ENCODE results near the gene CACNB2. TPM values are rescaled to one million over a fixed set of nuclear protein-coding genes. Genes with fewer than 3 reads are reported as not detected.
A peak's percentile ranks its signal among the peaks of the same experiment; 100 is the strongest.

The CACNB2 gene
- polyA plus RNA-seq, 1 donor: 5.8 TPM

GRCh38 chr10:18334116-18334867 is 194.1 kb downstream of the CACNB2 start:
- no peak for DNase-seq

- no peak for DNase-seq
These were observed 200.3 kb downstream of the CACNB2 start for GRCh38 chr10:18340496-18341051.

- DNase-seq: no peak
These were observed 200.8 kb downstream of the CACNB2 start for GRCh38 chr10:18341055-18341454.

GRCh38 chr10:18343573-18343972 is 203.3 kb downstream of the CACNB2 start:
- DNase-seq: no peak

DNA sequence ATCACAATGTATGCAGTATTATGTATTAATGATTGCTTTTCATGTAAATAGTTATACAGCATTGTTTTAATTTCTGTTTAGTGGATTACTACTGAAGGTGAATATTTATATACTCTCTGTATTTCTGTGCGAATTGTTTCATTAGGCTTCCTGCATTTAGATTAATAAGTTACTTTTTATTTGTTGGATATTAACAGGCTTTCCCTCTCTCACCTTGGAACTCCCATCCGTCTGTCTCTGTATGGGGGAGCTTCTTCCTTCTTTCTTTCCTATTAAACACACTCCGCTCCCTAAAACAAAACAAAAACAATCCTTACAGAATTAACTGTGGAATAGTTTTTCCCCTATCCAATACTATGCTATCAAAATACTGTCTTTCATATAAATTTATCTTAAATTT is 205.1 kb downstream of the CACNB2 start:
- DNase-seq: no peak

DNA sequence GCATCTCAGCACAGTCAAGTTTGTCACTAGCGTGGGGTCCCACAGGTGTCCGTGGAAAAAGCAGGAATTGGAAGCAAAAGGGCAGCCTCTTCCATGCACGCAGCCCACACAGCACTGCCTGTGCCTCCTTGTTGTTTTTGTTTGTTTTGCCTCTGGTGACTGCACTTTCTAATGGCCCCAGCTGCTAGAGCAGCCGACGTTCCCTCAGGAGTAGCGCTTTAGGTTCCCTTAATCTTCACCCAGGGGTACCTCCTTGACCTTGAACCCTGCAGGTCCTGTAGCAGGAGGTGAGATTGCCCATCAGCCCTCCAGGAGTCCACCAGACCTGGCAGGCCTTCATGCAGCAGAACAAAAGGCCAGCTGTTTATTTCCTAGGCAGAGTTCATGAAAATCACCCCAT is 210.1 kb downstream of the CACNB2 start:
- no peak for DNase-seq

DNA sequence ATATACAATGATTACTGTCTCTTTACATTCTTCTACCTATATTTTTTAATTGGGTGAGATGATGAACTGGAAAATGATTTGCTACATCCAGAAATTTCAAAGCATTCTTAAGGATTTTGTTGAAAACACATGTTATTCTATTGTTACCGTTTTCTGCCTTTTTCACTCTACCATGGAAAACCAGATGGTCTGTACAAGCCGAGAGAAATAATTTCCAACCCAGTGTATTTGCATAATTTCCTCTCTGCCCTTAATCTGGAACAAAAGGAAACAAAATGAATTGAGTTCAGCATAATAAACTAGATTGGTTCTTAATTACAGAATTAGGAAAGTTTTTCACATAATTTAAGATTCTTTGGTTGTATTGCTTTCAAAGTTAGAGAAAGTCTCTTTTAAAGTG is 211.2 kb downstream of the CACNB2 start:
- no peak for DNase-seq

GRCh38 chr10:18352175-18352574 is 212.0 kb downstream of the CACNB2 start:
- DNase-seq: no peak

DNA sequence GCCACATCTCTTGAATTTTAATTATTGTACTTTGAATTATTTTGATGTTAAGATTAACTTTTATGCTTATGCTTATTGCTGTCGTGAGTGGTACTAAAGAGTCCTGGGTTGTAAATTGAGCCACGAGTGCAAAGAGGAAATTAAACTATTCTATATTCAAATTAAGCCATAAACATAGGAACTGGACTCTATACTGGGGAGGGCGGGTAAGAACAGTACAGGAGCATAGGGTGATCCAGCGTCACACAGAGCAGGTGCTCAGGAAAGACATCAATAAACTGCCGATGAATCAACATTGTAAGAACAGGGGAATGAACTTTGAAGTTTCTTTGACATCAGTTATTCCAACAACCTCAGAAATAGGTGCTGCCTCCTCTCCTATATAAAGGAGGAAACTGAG is 219.6 kb downstream of the CACNB2 start:
- no peak for DNase-seq

- no peak for DNase-seq
These were observed 222.7 kb downstream of the CACNB2 start for GRCh38 chr10:18362892-18363291.

GRCh38 chr10:18364987-18365775 is 225.0 kb downstream of the CACNB2 start:
- DNase-seq: no peak

GRCh38 chr10:18367840-18368239 is 227.6 kb downstream of the CACNB2 start:
- no peak for DNase-seq

DNA sequence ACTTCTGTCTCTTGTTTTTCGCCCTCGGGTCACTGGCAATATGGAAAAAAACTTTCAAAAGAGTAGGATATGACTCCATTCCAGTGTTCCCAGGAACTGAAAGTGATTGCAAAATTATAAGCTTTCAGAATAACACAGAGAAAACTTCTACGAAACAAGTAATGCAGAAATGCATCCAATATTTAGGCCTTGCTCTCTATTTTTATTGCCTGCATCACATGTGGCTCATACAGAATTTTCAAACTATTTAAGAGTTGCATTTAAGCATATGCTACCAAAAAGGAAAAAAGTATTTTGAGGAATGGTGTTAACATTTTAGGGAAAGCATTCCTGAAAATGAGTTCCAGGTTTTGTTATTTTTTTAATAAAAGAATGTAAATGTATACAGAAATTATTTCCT is 228.0 kb downstream of the CACNB2 start:
- no peak for DNase-seq

DNA sequence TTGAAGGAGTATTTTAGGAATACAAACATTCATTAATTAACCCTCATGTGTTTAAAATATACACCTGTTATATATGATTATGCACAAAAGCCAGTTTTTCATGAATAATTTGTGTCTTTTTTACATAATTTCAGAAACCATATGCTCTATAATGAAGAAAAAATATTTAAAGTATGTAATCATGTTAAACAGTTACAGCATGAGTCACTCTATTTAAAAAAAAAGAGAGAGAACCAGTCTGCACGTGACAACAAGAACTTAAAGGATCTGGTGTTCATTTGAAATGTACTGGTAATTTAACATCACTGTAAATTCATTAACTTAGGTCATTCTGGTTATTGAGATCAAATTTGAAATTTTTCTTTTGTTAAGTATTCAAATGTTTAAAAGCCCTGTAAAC is 228.5 kb downstream of the CACNB2 start:
- DNase-seq: no peak

DNA sequence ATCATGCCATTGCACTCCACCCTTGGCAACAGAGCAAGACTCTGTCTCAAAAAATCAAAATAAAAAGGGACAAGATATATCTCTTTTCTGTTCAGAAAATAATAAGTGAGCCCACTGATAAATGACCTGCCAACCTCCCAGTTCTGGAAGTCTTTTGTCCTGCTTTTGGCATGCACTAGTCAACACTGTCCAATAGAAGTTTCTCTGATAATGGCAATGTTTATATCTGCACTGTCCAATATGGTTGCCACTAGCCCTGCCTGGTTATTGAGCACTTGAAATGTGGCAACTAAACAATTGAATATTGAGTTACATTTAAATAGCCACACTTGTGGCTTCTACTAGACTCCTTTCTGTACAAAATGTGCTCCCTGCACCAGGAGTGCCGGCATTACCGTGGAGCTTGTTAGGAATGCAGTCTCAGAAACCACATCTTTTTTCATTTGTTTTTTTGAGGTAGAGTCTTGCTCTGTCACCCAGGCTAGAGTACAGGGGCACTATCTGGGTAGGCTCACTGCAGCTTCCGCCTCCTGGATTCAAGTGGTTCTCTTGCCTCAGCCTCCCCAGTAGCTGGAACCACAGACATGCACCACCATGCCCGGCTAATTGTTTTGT is 229.7 kb downstream of the CACNB2 start:
- DNase-seq: no peak

GRCh38 chr10:18376650-18377049 is 236.4 kb downstream of the CACNB2 start:
- DNase-seq: no peak

DNA sequence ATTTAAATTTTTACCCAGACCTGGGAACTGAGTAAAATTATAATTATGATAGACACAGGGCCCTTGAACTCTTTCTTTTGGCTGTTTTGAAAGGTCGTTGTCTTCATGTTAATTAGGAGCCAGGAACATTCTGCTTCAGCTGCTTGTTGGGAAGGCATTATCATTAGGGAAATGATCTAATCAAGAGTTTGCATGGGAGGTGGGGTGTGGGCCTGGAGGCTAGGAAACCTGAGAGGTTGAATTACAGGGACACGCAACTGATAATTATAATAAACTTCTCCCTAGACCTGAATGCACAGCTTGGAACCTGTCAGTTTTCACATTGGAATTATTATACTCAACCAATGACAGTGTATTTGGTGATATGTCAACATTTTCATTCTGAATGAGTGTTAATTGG is 237.7 kb downstream of the CACNB2 start:
- no peak for DNase-seq

- no peak for DNase-seq
These were observed 238.5 kb downstream of the CACNB2 start for GRCh38 chr10:18378766-18379165.

DNA sequence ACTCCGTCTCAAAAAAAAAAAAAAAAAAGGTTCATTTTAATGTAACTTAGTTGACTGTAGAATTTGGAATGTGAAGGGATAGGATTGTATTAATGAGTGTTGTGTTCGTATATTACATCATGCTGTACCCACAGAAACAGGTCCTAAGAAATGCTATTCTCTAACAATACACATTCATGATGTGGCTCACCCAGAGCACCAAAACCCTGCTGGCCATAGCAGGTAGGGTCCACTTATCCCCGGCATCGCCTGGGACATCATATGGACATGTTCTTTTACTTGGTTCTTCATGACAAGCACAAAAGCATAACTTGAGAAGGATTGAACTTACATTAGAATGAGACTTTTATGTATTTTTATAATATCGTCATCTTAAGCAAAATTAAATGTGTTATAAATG is 241.5 kb downstream of the CACNB2 start:
- DNase-seq: no peak

- no peak for DNase-seq
These were observed 257.7 kb downstream of the CACNB2 start for GRCh38 chr10:18397906-18398305.

DNA sequence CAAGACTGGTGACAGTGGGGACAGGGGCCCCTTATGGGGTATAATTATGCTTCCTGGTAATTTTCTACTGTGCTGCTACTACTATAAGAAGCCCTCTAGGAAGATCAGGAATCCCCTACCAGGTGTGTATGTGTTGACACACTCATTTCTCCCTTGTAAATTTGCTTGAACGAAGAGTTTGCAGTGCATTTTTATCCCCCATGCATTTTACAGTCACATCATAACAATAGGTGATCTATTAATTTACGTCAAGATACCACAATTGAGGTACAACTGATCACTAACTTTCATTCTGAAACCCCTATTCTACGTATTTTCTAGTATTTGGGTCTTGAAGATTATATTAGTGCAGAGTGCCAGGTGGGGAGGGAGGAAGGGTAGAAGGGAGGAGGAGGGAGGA is 258.9 kb downstream of the CACNB2 start:
- no peak for DNase-seq

GRCh38 chr10:18400201-18400905 is 260.1 kb downstream of the CACNB2 start:
- DNase-seq: peak; percentile 45

Measured in left kidney (tissue), 2 donors.